Coronary artery (tissue), 2 donors: Measurements from ENCODE around the gene USP21.

Experiments used
- DNase-seq: peaks from one replicate; pipeline ENCODE4 v3.0.0-alpha.2; 2017; ENCODE audit warnings: low spot score
- H3K27ac ChIP-seq, 2 donors: fragments of 200-600 bp; sonication (generic); one replicate each; pipeline ENCODE4 v1.5.1; 2016 to 2019
- H3K4me3 ChIP-seq: fragments of 200-600 bp; sonication (generic); 2 replicates; pipeline ENCODE4 v1.5.1; 2016; ENCODE audit warnings: mild to moderate bottlenecking, moderate library complexity
- CTCF ChIP-seq: fragments of 200-600 bp; sonication (generic); IDR thresholded peaks from one replicate; pipeline ENCODE4 v1.5.1; 2019; ENCODE audit warnings: antibody characterized with exemption

USP21 gene

DNA sequence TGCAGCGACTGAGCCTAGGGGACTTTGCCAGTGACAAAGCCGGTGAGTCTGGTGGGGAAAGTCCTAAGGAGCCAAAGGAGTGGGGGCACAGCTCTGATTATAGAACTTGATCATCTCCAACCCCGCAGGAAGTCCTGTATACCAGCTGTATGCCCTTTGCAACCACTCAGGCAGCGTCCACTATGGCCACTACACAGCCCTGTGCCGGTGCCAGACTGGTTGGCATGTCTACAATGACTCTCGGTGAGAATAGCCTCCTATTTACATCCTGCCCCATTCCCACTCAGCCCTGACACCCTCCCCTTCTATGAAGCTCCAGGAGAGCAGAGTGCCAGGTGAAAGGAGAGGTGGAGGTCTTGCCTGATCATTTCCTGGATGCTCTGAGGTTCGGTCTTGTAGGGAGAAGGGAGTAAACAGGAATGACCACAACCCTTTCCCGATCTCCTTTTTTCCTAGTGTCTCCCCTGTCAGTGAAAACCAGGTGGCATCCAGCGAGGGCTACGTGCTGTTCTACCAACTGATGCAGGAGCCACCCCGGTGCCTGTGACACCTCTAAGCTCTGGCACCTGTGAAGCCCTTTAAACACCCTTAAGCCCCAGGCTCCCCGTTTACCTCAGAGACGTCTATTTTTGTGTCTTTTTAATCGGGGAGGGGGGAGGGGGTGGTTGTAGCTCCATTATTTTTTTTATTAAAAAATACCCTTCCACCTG, 5.8 kb downstream of the USP21 start:
- peak overlapping the region; percentile 76 to 92 for H3K27ac ChIP-seq
- no peak for TF ChIP-seq CTCF
- H3K4me3 ChIP-seq, result peak overlapping the region; percentile 82
- DNase-seq, result peak; percentile 73

GRCh38 chr1:161165742-161166668, 6.7 kb downstream of the USP21 start, which contains the start of gene PPOX:
Gene PPOX (plus strand): TSS chr1:161166426. CDS start chr1:161166848, 422 bp downstream.
- peak; percentile 99 for DNase-seq
- Histone ChIP-seq H3K27ac (peak within 1 kb of the TSS; percentile 76 to 92), H3K4me3 (peak within 1 kb of the TSS; percentile 82)
- no peak for TF ChIP-seq CTCF

DNA sequence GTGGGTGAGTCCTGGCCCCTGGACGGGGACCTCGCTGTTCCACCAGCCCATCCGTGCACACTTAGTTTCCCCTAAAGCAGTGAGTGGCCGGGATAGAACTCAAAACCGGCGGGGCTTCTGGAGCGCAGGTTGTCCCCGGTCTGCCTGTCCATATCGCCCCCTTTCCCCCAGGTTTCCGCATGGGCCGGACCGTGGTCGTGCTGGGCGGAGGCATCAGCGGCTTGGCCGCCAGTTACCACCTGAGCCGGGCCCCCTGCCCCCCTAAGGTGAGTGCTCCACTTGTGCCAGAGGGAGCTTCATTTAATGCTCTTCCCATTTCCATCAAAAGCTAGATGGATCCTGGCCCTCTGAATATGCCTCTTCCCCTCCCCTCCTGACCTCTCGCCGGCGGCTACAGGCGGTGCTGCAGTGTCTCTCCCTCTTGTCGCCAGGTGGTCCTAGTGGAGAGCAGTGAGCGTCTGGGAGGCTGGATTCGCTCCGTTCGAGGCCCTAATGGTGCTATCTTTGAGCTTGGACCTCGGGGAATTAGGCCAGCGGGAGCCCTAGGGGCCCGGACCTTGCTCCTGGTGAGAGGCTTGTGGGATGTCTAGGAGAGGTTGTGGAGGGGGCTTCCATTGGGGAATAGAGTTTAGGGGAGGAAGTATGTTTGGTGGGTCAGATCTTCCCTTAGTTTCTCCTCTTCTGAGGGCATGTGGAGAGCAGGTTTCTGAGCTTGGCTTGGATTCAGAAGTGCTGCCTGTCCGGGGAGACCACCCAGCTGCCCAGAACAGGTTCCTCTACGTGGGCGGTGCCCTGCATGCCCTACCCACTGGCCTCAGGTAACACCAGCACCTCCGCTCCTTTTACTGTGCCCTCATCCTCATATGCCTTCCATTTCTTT, 7.6 kb downstream of the USP21 start:
- TF ChIP-seq CTCF, result no peak
- peak; percentile 73 for DNase-seq
- Histone ChIP-seq H3K27ac (peak overlapping the region; percentile 76 to 92), H3K4me3 (peak overlapping the region; percentile 82)

DNA sequence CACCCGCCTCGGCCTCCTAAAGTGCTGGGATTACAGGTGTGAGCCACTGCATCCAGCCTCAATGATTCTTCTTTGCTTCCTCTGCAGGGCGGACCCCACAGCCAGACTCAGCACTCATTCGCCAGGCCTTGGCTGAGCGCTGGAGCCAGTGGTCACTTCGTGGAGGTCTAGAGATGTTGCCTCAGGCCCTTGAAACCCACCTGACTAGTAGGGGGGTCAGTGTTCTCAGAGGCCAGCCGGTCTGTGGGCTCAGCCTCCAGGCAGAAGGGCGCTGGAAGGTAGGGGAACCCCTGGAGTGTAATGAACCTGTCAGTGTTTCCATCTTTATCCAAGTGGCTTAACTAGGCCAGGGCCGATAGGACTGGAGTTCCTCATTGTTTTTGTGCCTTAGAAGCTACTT, 9.6 kb downstream of the USP21 start:
- no peak for TF ChIP-seq CTCF
- H3K4me3 ChIP-seq, result no peak overlapping the region
- no peak overlapping the region for H3K27ac ChIP-seq
- DNase-seq, result peak; percentile 54

GRCh38 chr1:161171191-161171590, 11.9 kb downstream of the USP21 start:
- no peak for DNase-seq
- no peak for TF ChIP-seq CTCF
- Histone ChIP-seq H3K4me3 (no peak overlapping the region), H3K27ac (no peak overlapping the region)

- DNase-seq, result no peak
- no peak overlapping the region for H3K4me3 ChIP-seq
- TF ChIP-seq CTCF, result no peak
- no peak overlapping the region for H3K27ac ChIP-seq
Measured at GRCh38 chr1:161171696-161172095, 12.4 kb downstream of the USP21 start.
